ENCODE data around the gene ROR1. TPM values are rescaled to one million over a fixed set of nuclear protein-coding genes. Genes with fewer than 3 reads are reported as not detected.

The ROR1 gene
- total and polyA plus RNA-seq, 2 of the 4 experiments (the other 2 are of a cell fraction) = 4.4 to 10.0 TPM

DNA sequence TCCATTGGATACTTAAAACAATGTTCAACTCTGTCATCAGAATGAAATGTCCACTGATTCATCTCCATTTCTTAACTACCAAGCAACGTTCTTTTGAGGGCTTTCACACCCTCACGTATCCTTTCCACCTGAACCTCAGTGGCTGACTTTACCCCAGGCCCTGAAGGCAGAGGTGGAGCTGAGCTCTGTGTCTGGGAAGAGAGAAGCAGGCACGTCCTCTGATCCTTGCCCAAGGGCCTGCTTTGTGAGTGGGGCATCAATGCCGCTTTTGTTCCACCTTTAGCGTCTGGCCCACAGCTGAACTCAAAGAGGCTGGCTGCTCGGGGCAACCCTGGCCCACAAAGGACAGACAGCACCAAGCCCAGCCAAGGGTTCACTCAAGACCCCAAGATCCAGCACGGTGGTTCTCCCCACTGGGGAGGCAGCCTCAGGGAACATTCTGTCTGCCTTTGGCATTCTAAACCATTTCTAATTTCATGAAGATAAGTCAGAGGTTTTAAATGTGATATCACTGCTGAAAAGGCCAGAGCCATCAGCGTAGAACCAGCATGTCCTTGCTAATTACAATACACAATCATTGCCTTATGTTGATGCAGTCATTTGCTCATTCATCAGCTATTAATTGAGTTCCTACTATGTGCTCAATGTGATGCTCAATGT, 303.6 kb downstream of the ROR1 start:
- Histone ChIP-seq H3K14ac (replicated peaks; ENCODE audit: low read depth, low read length) (no peak overlapping the region), H4K20me1 (ENCODE audit: insufficient read depth, low read length) (no peaks in the 10 kb centered on the region), H4K5ac (ENCODE audit: low read depth, low read length) (no peak overlapping the region), H2AK9ac (replicated peaks; ENCODE audit: low read depth, low read length, poor library complexity) (no peak overlapping the region), H3K9me3 (ENCODE audit: control insufficient read depth, insufficient read depth, low read length) (no peaks in the 10 kb centered on the region), H3K4me3 (ENCODE audit: insufficient read depth, low read depth, low read length) (no peak overlapping the region), H2BK5ac (ENCODE audit: low read depth, low read length, poor library complexity, severe bottlenecking) (no peak overlapping the region), H3K4me2 (ENCODE audit: low read depth, low read length) (no peak overlapping the region), H4K8ac (ENCODE audit: low read depth in 2 of 2, low read length in 2 of 2) (no peak overlapping the region), H2AK5ac (ENCODE audit: low read depth, low read length) (no peak overlapping the region), H3K23ac (ENCODE audit: low read depth, low read length) (no peak overlapping the region), H2AFZ (replicated peaks; ENCODE audit: low read length, poor library complexity) (no peak overlapping the region), H4K91ac (ENCODE audit: insufficient read depth, low read depth, low read length) (no peak overlapping the region), H3K9ac (ENCODE audit: low read depth, low read length) (no peak overlapping the region), H3K36me3 (ENCODE audit: control insufficient read depth, insufficient read depth, low read length) (no peaks in the 10 kb centered on the region), H3K9me1 (ENCODE audit: insufficient read depth, low read length) (no peaks in the 10 kb centered on the region; the same call in 1 of the 2 replicates), H3K56ac (ENCODE audit: extremely low read depth, insufficient read depth, low read length) (no peak overlapping the region), H3K18ac (ENCODE audit: low read depth, low read length) (no peak overlapping the region), H3K27me3 (ENCODE audit: control insufficient read depth, insufficient read depth, low read length) (no peaks in the 10 kb centered on the region; the same call in 1 of the 2 replicates), H3K79me1 (ENCODE audit: low read depth in 1 of 2, low read length in 2 of 2) (no peaks in the 10 kb centered on the region), H2BK15ac (ENCODE audit: low read depth, low read length) (no peak overlapping the region), H3K27ac (ENCODE audit: insufficient read depth, low read length) (no peak overlapping the region), H2BK20ac (ENCODE audit: low read depth, low read length) (no peak overlapping the region), H3K4ac (ENCODE audit: low read depth, low read length) (no peak overlapping the region), H2BK120ac (ENCODE audit: low read depth, low read length) (no peak overlapping the region), H3K4me1 (ENCODE audit: control insufficient read depth, insufficient read depth, low read length) (peaks cover 3% of the 10 kb centered on the region; the same call in 1 of the 2 replicates)
- no CpG with 5 or more reads among the region's 8 CpGs for WGBS, 2 experiments (ENCODE audit: extremely low coverage in 2 of 2, insufficient read length in 1 of 2)
- TF ChIP-seq BHLHE40 (IDR thresholded peaks at IDR 0.05; ENCODE audit: low read depth, low read length) (no peak), CEBPB (IDR thresholded peaks at IDR 0.05; ENCODE audit: low read depth, low read length) (no peak), FOS (IDR thresholded peaks at IDR 0.05; ENCODE audit: low read depth, low read length) (no peak), POLR2A (IDR thresholded peaks at IDR 0.05; ENCODE audit: low read depth, low read length) (no peak), MAFK (IDR thresholded peaks at IDR 0.05; ENCODE audit: low read depth, low read length) (no peak), NFE2L2 (IDR thresholded peaks at IDR 0.05; ENCODE audit: low read depth, low read length) (no peak), SMC3 (IDR thresholded peaks at IDR 0.05; ENCODE audit: low read depth, low read length) (no peak), RAD21 (IDR thresholded peaks at IDR 0.05; ENCODE audit: low read length) (no peak), RCOR1 (IDR thresholded peaks at IDR 0.05; ENCODE audit: insufficient replicate concordance, low read length) (no peak), MXI1 (IDR thresholded peaks at IDR 0.05; ENCODE audit: borderline replicate concordance, low read depth, low read length) (no peak), CHD1 (IDR thresholded peaks at IDR 0.05; ENCODE audit: low read depth, low read length) (no peak), MAZ (IDR thresholded peaks at IDR 0.05; ENCODE audit: borderline replicate concordance, low read depth, low read length) (no peak)
- TF ChIP-seq, protein P1, sequence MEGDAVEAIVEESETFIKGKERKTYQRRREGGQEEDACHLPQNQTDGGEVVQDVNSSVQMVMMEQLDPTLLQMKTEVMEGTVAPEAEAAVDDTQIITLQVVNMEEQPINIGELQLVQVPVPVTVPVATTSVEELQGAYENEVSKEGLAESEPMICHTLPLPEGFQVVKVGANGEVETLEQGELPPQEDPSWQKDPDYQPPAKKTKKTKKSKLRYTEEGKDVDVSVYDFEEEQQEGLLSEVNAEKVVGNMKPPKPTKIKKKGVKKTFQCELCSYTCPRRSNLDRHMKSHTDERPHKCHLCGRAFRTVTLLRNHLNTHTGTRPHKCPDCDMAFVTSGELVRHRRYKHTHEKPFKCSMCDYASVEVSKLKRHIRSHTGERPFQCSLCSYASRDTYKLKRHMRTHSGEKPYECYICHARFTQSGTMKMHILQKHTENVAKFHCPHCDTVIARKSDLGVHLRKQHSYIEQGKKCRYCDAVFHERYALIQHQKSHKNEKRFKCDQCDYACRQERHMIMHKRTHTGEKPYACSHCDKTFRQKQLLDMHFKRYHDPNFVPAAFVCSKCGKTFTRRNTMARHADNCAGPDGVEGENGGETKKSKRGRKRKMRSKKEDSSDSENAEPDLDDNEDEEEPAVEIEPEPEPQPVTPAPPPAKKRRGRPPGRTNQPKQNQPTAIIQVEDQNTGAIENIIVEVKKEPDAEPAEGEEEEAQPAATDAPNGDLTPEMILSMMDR (conservative IDR thresholded peaks at IDR 0.05; ENCODE audit: low read depth, low read length) = no peak
- TF ChIP-seq, protein P2, sequence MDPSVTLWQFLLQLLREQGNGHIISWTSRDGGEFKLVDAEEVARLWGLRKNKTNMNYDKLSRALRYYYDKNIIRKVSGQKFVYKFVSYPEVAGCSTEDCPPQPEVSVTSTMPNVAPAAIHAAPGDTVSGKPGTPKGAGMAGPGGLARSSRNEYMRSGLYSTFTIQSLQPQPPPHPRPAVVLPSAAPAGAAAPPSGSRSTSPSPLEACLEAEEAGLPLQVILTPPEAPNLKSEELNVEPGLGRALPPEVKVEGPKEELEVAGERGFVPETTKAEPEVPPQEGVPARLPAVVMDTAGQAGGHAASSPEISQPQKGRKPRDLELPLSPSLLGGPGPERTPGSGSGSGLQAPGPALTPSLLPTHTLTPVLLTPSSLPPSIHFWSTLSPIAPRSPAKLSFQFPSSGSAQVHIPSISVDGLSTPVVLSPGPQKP (IDR thresholded peaks at IDR 0.05; ENCODE audit: borderline replicate concordance, low read depth, low read length) = no peak
- TF ChIP-seq, protein P3, sequence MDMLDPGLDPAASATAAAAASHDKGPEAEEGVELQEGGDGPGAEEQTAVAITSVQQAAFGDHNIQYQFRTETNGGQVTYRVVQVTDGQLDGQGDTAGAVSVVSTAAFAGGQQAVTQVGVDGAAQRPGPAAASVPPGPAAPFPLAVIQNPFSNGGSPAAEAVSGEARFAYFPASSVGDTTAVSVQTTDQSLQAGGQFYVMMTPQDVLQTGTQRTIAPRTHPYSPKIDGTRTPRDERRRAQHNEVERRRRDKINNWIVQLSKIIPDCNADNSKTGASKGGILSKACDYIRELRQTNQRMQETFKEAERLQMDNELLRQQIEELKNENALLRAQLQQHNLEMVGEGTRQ (IDR thresholded peaks at IDR 0.05; ENCODE audit: low read depth, low read length) = no peak
- BruUV-seq (replicated peaks) = no TSS peak
- in situ Hi-C loops (cut with MboI; ENCODE audit: low sequenced_read_pairs) (no loop called here), intact Hi-C loops (cut with micrococcal nuclease) (no loop called here), dilution Hi-C loops (cut with HindIII; ENCODE audit: low sequenced_read_pairs, unreplicated experiment) (no loop called here)
- ChIA-PET POLR2A (ENCODE audit: unreplicated experiment) (no interaction called here), CTCF (interaction anchor here (0.6 kb wide), 1 partner anchor 304 kb away, joined by 3 read pairs; no protein-coding TSS in a partner anchor)
- DNase-seq (no peak), ATAC-seq (ENCODE audit: low read depth) (no peak)
